GM12864 (cell line): ENCODE results near the gene BRMS1.

Experiments
- DNase-seq: peaks from one replicate; pipeline ENCODE4 v3.0.0-alpha.2; 2011; ENCODE audit warnings: low read depth
- H3K4me3 ChIP-seq: 2 replicates; pipeline ENCODE4 v1.5.1; 2011; ENCODE audit warnings: mild to moderate bottlenecking, low read depth, low read length, control low read depth
- TF ChIP-seq, protein P1 (sequence below): IDR thresholded peaks from 2 replicates; pipeline ENCODE4 v1.5.1; 2011; ENCODE audit warnings: low read depth, mild to moderate bottlenecking, moderate library complexity, low read length, control low read depth, inconsistent platforms; ENCODE audit errors: missing control alignments

BRMS1 gene

GRCh38 chr11:66316849-66317251 is 28.1 kb downstream of the BRMS1 start, which contains the start of gene CD248:
CD248 (minus strand) TSS chr11:66317044; CDS start chr11:66317027, 17 bp downstream.
- H3K4me3 ChIP-seq: no peak within 1 kb of the TSS
- DNase-seq: no peak
- TF ChIP-seq, protein P1, sequence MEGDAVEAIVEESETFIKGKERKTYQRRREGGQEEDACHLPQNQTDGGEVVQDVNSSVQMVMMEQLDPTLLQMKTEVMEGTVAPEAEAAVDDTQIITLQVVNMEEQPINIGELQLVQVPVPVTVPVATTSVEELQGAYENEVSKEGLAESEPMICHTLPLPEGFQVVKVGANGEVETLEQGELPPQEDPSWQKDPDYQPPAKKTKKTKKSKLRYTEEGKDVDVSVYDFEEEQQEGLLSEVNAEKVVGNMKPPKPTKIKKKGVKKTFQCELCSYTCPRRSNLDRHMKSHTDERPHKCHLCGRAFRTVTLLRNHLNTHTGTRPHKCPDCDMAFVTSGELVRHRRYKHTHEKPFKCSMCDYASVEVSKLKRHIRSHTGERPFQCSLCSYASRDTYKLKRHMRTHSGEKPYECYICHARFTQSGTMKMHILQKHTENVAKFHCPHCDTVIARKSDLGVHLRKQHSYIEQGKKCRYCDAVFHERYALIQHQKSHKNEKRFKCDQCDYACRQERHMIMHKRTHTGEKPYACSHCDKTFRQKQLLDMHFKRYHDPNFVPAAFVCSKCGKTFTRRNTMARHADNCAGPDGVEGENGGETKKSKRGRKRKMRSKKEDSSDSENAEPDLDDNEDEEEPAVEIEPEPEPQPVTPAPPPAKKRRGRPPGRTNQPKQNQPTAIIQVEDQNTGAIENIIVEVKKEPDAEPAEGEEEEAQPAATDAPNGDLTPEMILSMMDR: no peak

GRCh38 chr11:66315921-66316811 is 28.7 kb downstream of the BRMS1 start:
- H3K4me3 ChIP-seq: no peak overlapping the region
- TF ChIP-seq, protein P1: no peak
- no peak for DNase-seq

- DNase-seq: no peak
- H3K4me3 ChIP-seq: no peak overlapping the region
- TF ChIP-seq, protein P1: no peak
Measured at GRCh38 chr11:66315498-66315885, 29.4 kb downstream of the BRMS1 start.

- TF ChIP-seq, protein P1: no peak
- DNase-seq: no peak
- no peak overlapping the region for H3K4me3 ChIP-seq
Measured at GRCh38 chr11:66314561-66315497, 30.1 kb downstream of the BRMS1 start.

DNA sequence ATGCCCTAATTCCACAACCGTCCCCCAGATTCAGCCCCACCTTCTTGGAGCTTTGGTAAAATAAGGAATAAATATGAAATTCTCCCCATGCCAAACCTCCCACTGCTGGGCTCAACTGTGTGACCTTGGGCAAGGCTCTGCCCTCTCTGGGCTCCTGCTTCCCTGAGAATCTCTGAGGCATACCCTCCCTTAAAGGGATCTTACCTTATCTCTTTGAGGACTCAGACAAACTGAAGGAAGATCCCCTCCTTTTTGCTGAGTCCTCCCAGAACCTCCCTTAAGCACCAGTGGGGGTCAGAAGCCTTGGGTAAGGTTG is 30.8 kb downstream of the BRMS1 start:
- no peak for DNase-seq
- TF ChIP-seq, protein P1: no peak
- H3K4me3 ChIP-seq: no peak overlapping the region

DNA sequence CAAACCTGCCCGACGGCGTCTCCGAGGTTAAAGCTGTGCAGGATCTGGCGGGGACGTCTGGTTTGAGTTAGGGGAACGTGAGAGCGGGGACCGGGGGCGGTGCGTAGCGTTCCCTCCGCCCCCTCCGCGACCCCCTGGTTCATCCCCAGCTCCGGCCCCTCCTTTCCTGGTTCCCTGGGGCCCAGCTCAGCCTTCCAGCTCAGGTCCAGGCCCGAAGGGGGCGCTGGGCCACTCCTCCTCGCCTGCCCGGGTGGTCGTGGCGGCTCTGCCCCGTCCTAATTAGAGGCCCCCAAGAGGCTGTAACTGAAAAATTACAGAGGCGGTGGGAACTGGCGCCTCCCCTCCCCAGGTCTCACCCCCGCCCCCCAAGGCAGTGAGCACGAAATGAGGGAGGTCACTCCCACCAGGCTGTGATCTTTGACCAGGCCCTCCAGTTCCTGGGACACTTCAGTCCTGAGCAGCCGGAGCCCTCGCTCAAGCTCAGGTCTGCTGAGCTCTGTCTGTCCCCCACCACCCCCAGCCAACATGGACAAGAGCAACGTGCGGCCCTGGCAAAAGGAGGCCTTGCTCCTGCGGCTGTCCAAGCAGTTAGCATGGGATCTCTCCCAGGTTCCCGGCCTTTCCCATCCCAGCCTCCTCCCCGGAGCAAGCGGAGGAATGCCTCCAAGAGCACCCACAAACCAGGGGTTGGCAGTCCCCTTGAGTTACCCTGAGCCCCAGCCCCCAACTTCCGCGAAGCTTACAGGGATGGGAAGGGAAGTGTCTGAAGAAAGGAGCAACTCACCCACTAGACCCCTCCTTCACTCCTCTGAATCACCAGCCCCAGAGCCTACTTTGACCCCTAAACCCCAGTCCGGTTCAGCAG is 31.4 kb downstream of the BRMS1 start:
- peak overlapping the region; percentile 16; the same call in 1 of the 2 replicates for H3K4me3 ChIP-seq
- DNase-seq: no peak
- TF ChIP-seq, protein P1: no peak
